Aorta (tissue), 5 donors: Measurements from ENCODE around the gene RSPH10B. TPM values are rescaled to one million over a fixed set of nuclear protein-coding genes. Genes with fewer than 3 reads are reported as not detected.
"Not testable (repeated sequence)": the region's sequence is repeated elsewhere in the genome, so short reads cannot be mapped to it uniquely, and the experiment has no call there.

Source experiments
- ATAC-seq: fragments of 200-7000 bp; cut with Tn5 transposase; one replicate; pipeline ENCODE4 v1.9.1; 2022; ENCODE audit warnings: moderate library complexity; ENCODE audit not compliant: low FRiP score
- DNase-seq, 2 donors: peaks; one replicate each; pipeline ENCODE4 v3.0.0-alpha.2; 2020
- H3K27ac ChIP-seq, 2 donors: one replicate each; pipeline ENCODE4 v1.5.1; 2013; ENCODE audit warnings: low read length in 2 of 2, mild to moderate bottlenecking in 2 of 2, moderate library complexity in 2 of 2, control low read depth in 1 of 2, inconsistent platforms in 1 of 2, low read depth in 1 of 2
- H3K27me3 ChIP-seq, 2 donors: one replicate each; pipeline ENCODE4 v1.6.1; 2013; ENCODE audit warnings: control low read depth in 1 of 2, low read length in 1 of 2, mild to moderate bottlenecking in 1 of 2, moderate library complexity in 1 of 2; ENCODE audit not compliant: insufficient read depth in 2 of 2, control insufficient read depth in 1 of 2
- H3K36me3 ChIP-seq, 2 donors: one replicate each; pipeline ENCODE4 v1.6.1; 2013; ENCODE audit warnings: control low read depth in 1 of 2, low read length in 1 of 2, mild to moderate bottlenecking in 1 of 2; ENCODE audit not compliant: insufficient read depth in 2 of 2, control insufficient read depth in 1 of 2
- H3K4me1 ChIP-seq, 2 donors: one replicate each; pipeline ENCODE4 v1.6.1; 2013; ENCODE audit warnings: low read length in 2 of 2, control low read depth in 1 of 2, mild to moderate bottlenecking in 1 of 2, moderate library complexity in 1 of 2; ENCODE audit not compliant: insufficient read depth in 2 of 2, control insufficient read depth in 1 of 2
- H3K4me3 ChIP-seq, 2 donors: one replicate each; pipeline ENCODE4 v1.5.1; 2013; ENCODE audit warnings: low read length in 2 of 2, control low read depth in 1 of 2, mild to moderate bottlenecking in 1 of 2
- H3K9me3 ChIP-seq: one replicate; pipeline ENCODE4 v1.6.1; 2013; ENCODE audit warnings: mild to moderate bottlenecking, low read length; ENCODE audit not compliant: control insufficient read depth
- WGBS, 2 donors: extraction: QIAGEN DNeasy Blood & Tissue Kit; methylation state at CpG; one replicate each; pipeline ENCODE4 v1.1.7; 2013; 5-methylcytosine and 5-hydroxymethylcytosine counted together
- intact Hi-C, 2 donors: fragments of 100-400 bp; cut with DNase I; formaldehyde crosslinking; loops; one replicate each; pipeline versions ENCODE4 v1.14.2 to v1.15.0; 2022
- polyA plus RNA-seq, 2 donors: library from polyadenylated mRNA; stranded (reverse); fragments of 200-250 nt; gene quantifications; one replicate each; pipeline ENCODE4 v1.2.3, GENCODE V29; 2013
- total RNA-seq, 2 donors: library from RNA; stranded (reverse); fragmentation: NEBNext Ultra II Directional; extraction: Animal tissue kit (Norgen Biotek cat#: 25700); gene quantifications; one replicate each; pipeline ENCODE4 v1.2.1, GENCODE V29; 2021
- donor health status: healthy with polysubstance abuse.
- donor health status: Bipolar disorder and iron deficiency.
- donor health status: DM: no; HTN: no; CAD: no.
- donor health status: DM: no; HTN: no; CAD: no.
- donor health status: DM: yes; HTN: yes; CAD: no.

Gene RSPH10B
- total and polyA plus RNA-seq, 4 donors, result 0.10 TPM; not detected in 3

DNA sequence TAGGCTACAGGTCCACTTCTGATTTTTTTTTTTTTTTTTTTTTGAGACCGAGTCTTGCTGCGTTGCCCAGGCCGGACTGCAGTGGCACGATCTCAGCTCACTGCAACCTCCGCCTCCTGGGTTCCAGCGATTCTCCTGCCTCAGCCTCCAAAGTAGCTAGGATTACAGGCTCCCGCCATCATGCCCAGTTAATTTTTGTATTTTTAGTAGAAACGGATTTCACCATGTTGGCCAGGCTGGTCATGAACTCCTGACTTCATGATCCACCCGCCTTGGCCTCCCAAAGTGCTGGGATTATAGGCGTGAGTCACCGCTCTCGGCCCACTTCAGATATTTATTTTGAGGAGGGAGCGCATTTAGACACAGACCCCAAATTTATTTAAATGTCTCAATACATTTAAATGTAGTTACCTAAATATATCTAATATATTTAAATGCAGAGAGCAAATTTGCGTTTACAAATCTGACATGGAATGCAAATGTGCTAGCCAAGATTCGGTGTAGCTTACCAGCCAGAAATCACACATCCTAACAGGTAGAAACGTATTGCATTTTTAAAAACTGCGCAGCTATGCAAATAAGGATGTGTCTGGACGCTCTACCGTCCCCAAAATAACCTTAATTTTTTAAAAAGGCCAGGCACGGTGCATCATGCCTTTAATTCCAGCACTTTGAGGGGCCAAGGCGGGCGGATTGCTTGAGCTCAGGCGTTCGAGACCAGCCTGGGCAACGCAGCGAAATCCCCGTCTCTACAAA, 37.5 kb upstream of the RSPH10B start:
- H3K36me3 ChIP-seq, ATAC-seq, DNase-seq, H3K27ac ChIP-seq, H3K27me3 ChIP-seq, H3K4me1 ChIP-seq, H3K9me3 ChIP-seq, intact Hi-C loops: not testable (repeated sequence)
- H3K4me3 ChIP-seq, result peak overlapping the region; percentile 29 to 47
- WGBS, 2 donors, result 42 to 43% methylated on average over 27 of the region's 27 CpGs

GRCh38 chr7:6007386-6007785, 36.9 kb upstream of the RSPH10B start:
- DNase-seq, result no peak
- ATAC-seq, result no peak
- 83 to 88% methylated on average over 4 of the region's 4 CpGs for WGBS, 2 donors

GRCh38 chr7:5997210-5997808, 26.8 kb upstream of the RSPH10B start:
- ATAC-seq (peak; percentile 85), DNase-seq (peak in 1 of 2 donors; percentile 62)
- Histone ChIP-seq H3K4me3 (no peak overlapping the region), H3K27me3 (no peaks in the 10 kb centered on the region), H3K4me1 (no peaks in the 10 kb centered on the region), H3K9me3 (no peaks in the 10 kb centered on the region), H3K27ac (no peak overlapping the region), H3K36me3 (peaks cover 0 to 3% of the 10 kb centered on the region in 2 donors)
- WGBS, 2 donors, result 28 to 31% methylated on average over 10 of the region's 10 CpGs
- intact Hi-C loops, result loop anchor here (5.0 to 10.0 kb wide), 4 partner anchors 327 to 440 kb away; no protein-coding TSS in a partner anchor

More at GRCh38 chr7:6007386-6007785, 36.9 kb upstream of the RSPH10B start:
- H3K36me3 ChIP-seq, result no peaks in the 10 kb centered on the region
- H3K27me3 ChIP-seq, result no peaks in the 10 kb centered on the region
- H3K4me1 ChIP-seq, result no peaks in the 10 kb centered on the region
- intact Hi-C loops, result no loop called here
- H3K4me3 ChIP-seq, result no peak overlapping the region
- no peaks in the 10 kb centered on the region for H3K9me3 ChIP-seq
- H3K27ac ChIP-seq, result no peak overlapping the region

GRCh38 chr7:5987061-5987460, 16.6 kb upstream of the RSPH10B start:
- WGBS, 2 donors, result 87 to 88% methylated on average over 15 of the region's 15 CpGs
- H3K4me3 ChIP-seq, H3K36me3 ChIP-seq, H3K9me3 ChIP-seq, H3K27me3 ChIP-seq, ATAC-seq, H3K27ac ChIP-seq, H3K4me1 ChIP-seq, DNase-seq: not testable (repeated sequence)
- intact Hi-C loops, result loop anchor here in 1 of 2 donors (10.0 kb wide), 1 partner anchor 132 kb away; no protein-coding TSS in a partner anchor

DNA sequence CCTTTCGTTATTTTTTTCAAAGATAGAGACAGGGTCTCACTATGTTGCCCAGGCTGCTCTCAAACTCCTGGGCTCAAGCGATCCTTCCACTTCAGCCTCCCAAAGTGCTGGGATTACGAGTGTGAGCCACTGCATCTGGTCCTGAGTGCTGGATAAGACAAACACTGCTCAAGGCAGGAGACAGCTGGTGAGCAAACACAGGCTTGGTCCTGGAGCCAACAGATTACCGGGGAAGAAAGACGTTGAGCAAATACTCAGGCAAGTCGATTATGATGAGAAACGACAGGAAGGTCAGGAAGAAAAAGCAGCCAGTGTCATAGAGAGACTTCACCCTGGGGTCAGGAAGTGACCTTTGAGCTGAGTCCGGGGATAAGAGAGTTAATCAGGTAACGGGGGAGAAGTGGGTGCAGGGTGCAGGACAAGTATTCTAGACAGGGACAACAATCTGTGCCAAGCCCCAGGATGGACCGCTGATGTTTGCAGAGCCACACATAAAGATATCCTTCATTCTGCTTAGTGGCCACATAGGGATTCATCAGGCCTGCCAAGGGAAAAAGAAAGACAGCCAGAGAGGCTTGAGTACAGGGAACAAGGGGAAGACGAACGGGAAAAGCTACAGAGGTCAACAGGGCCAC, 9.3 kb upstream of the RSPH10B start:
- not testable (repeated sequence) for H3K36me3 ChIP-seq, H3K27me3 ChIP-seq, H3K4me1 ChIP-seq, H3K9me3 ChIP-seq, H3K4me3 ChIP-seq, DNase-seq, ATAC-seq, H3K27ac ChIP-seq
- WGBS, 2 donors, result 91 to 97% methylated on average over 1 to 2 of the region's 12 CpGs
- intact Hi-C loops, result loop anchor here in 1 of 2 donors (10.0 kb wide), 1 partner anchor 125 kb away; no protein-coding TSS in a partner anchor

GRCh38 chr7:5973580-5973979, 3.1 kb upstream of the RSPH10B start:
- H3K4me1 ChIP-seq, H3K9me3 ChIP-seq, ATAC-seq, H3K27ac ChIP-seq, intact Hi-C loops, DNase-seq, H3K27me3 ChIP-seq, H3K36me3 ChIP-seq, H3K4me3 ChIP-seq: not testable (repeated sequence)
- no CpG with 5 or more reads among the region's 8 CpGs for WGBS, 2 donors

GRCh38 chr7:5963810-5964209, 6.7 kb downstream of the RSPH10B start:
- DNase-seq, intact Hi-C loops, H3K36me3 ChIP-seq, H3K9me3 ChIP-seq, H3K4me3 ChIP-seq, H3K4me1 ChIP-seq, H3K27ac ChIP-seq, ATAC-seq, H3K27me3 ChIP-seq: not testable (repeated sequence)
- 72 to 88% methylated on average over 4 to 5 of the region's 7 CpGs for WGBS, 2 donors

DNA sequence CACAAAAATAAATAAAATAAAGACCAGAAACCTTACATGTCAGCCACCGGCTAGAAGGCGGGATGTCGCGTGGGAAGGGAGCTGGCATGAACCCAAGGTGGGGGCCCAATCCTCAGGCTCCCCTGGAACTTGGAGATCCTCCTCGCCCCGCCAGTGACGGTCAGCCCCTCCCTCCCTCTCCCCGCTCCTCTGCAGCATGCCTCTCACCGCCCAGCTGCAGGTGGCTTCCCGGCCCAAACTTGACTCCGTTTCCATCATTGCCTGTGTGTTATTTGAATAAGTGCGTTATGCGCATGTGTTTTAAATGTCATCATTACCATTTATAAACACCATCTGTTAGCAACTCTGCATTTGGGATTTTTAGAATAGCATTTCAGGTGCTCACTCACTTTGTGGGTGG, 7.3 kb downstream of the RSPH10B start:
- H3K4me3 ChIP-seq, ATAC-seq, H3K36me3 ChIP-seq, intact Hi-C loops, H3K27me3 ChIP-seq, H3K4me1 ChIP-seq, H3K9me3 ChIP-seq, DNase-seq, H3K27ac ChIP-seq: not testable (repeated sequence)
- 68% methylated on average over 5 of the region's 13 CpGs; no CpG with 5 or more reads in 1 of the 2 donors for WGBS, 2 donors
